ENCODE measurements around the gene NBEAL1.
A peak's percentile ranks its signal among the peaks of the same experiment; 100 is the strongest.

Gene NBEAL1

DNA sequence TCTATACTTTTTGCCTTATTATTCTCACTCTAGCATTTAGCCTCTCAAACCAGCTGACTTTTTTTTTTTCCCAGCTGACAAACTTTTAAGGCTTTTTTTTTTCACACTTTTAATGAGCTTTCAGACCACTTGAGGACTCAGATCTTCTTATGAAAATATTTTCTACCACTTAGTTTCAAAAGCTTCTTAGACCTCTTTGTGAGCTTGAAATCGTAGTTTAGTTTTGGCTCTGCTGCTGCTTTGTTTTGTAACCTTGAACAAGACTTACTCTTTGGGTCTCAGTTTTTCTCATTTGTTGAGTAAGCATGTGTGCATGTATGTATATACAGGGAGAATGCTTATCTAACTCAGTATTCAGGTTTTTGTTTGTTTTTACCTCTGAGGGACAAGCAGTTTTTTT is 3.5 kb downstream of the NBEAL1 start:
- H3K27me3 ChIP-seq (ENCODE audit: insufficient read depth, low read length, poor library complexity): no peaks in the 10 kb centered on the region
- H3K27ac ChIP-seq (ENCODE audit: low read length): no peak overlapping the region
- no peak for DNase-seq
- H3K9ac ChIP-seq (ENCODE audit: low read depth, low read length): no peak overlapping the region
- H3K4me1 ChIP-seq (ENCODE audit: insufficient read depth, low read length): peaks cover 55% of the 10 kb centered on the region
- no peak overlapping the region for H2AFZ ChIP-seq (ENCODE audit: low read depth, low read length)
- no peaks in the 10 kb centered on the region for H4K20me1 ChIP-seq (ENCODE audit: insufficient read depth, low read length)
- H3K36me3 ChIP-seq (ENCODE audit: insufficient read depth, low read length): no peaks in the 10 kb centered on the region
- ATAC-seq (ENCODE audit: insufficient read depth, low read depth): no peak
- TF ChIP-seq, protein P1, sequence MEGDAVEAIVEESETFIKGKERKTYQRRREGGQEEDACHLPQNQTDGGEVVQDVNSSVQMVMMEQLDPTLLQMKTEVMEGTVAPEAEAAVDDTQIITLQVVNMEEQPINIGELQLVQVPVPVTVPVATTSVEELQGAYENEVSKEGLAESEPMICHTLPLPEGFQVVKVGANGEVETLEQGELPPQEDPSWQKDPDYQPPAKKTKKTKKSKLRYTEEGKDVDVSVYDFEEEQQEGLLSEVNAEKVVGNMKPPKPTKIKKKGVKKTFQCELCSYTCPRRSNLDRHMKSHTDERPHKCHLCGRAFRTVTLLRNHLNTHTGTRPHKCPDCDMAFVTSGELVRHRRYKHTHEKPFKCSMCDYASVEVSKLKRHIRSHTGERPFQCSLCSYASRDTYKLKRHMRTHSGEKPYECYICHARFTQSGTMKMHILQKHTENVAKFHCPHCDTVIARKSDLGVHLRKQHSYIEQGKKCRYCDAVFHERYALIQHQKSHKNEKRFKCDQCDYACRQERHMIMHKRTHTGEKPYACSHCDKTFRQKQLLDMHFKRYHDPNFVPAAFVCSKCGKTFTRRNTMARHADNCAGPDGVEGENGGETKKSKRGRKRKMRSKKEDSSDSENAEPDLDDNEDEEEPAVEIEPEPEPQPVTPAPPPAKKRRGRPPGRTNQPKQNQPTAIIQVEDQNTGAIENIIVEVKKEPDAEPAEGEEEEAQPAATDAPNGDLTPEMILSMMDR (IDR thresholded peaks at IDR 0.05; ENCODE audit: borderline replicate concordance, extremely low read depth, low read length, poor library complexity, severe bottlenecking): no peak
- TF ChIP-seq EZH2 (IDR thresholded peaks at IDR 0.05; ENCODE audit: borderline replicate concordance, low read depth, low read length, severe bottlenecking): no peak
- no peaks in the 10 kb centered on the region for H3K9me3 ChIP-seq (ENCODE audit: insufficient read depth, low read length, severe bottlenecking)
- H3K4me3 ChIP-seq (ENCODE audit: low read depth in 1 of 2, low read length in 2 of 2): peak overlapping the region in 1 of 2 experiments; percentile 13; a peak in 1 of 4 replicates
- H3K79me2 ChIP-seq (ENCODE audit: insufficient read depth, low read length): 0 out of 2 replicates have a peak, but pooled peaks cover 4% of the 10 kb centered on the region
- H3K4me2 ChIP-seq (ENCODE audit: insufficient read depth, low read length): peak overlapping the region; percentile 83; the same call in 1 of the 2 replicates

DNA sequence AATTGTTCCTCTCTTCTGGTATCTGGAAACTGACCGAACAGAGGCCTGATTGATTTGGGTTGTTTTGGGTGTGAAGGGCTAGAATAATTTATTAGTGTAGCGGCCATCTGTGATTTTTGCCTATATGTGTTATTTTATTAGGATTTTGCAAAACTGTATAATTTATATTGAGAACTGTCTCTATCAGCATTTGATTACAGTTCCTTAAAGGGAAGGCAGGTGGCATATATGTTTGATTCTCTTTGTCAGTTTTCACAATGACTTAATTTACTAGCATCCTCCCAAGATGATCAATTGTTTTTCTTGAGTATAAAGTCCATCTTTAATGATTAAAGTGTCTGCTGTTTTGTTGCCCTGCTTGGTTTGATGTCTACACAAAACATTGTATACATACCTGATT is 4.5 kb downstream of the NBEAL1 start:
- no peak overlapping the region for H3K27ac ChIP-seq (ENCODE audit: low read length)
- TF ChIP-seq, protein P1 (IDR thresholded peaks at IDR 0.05; ENCODE audit: borderline replicate concordance, extremely low read depth, low read length, poor library complexity, severe bottlenecking): no peak
- TF ChIP-seq EZH2 (IDR thresholded peaks at IDR 0.05; ENCODE audit: borderline replicate concordance, low read depth, low read length, severe bottlenecking): no peak
- no peak for ATAC-seq (ENCODE audit: insufficient read depth, low read depth)
- peaks cover 50% of the 10 kb centered on the region for H3K4me1 ChIP-seq (ENCODE audit: insufficient read depth, low read length)
- no peaks in the 10 kb centered on the region for H4K20me1 ChIP-seq (ENCODE audit: insufficient read depth, low read length)
- no peaks in the 10 kb centered on the region for H3K27me3 ChIP-seq (ENCODE audit: insufficient read depth, low read length, poor library complexity)
- no peaks in the 10 kb centered on the region for H3K9me3 ChIP-seq (ENCODE audit: insufficient read depth, low read length, severe bottlenecking)
- H3K9ac ChIP-seq (ENCODE audit: low read depth, low read length): no peak overlapping the region
- no peak overlapping the region for H3K4me3 ChIP-seq (ENCODE audit: low read depth in 1 of 2, low read length in 2 of 2)
- no peak for DNase-seq
- H3K79me2 ChIP-seq (ENCODE audit: insufficient read depth, low read length): 0 out of 2 replicates have a peak, but pooled peaks cover 4% of the 10 kb centered on the region
- H2AFZ ChIP-seq (ENCODE audit: low read depth, low read length): no peak overlapping the region
- peak overlapping the region; percentile 83; the same call in 1 of the 2 replicates for H3K4me2 ChIP-seq (ENCODE audit: insufficient read depth, low read length)
- no peaks in the 10 kb centered on the region for H3K36me3 ChIP-seq (ENCODE audit: insufficient read depth, low read length)

DNA sequence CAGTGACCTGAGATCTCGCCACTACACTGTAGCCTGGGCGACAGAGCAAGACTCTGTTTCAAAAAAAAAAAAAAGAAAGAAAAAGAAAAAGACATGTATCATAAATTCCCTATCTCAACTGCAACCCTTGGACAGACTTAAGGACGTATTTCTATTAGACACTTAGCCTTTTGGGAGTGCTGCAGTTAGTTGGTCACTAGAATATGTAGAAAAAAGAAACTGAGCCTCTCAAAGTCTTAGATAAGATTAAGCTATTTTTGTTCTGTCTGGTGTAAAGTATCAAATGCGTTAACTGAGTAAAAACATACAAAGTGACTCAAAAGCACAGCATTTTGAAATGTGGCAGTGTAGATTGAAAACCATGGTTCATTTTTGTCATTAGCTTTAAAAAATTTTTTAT is 7.3 kb downstream of the NBEAL1 start:
- H2AFZ ChIP-seq (ENCODE audit: low read depth, low read length): no peak overlapping the region
- no peak overlapping the region for H3K27ac ChIP-seq (ENCODE audit: low read length)
- no peak for DNase-seq
- H3K4me3 ChIP-seq (ENCODE audit: low read depth in 1 of 2, low read length in 2 of 2): no peak overlapping the region
- H3K79me2 ChIP-seq (ENCODE audit: insufficient read depth, low read length): 0 out of 2 replicates have a peak, but pooled peaks cover 2% of the 10 kb centered on the region
- H3K36me3 ChIP-seq (ENCODE audit: insufficient read depth, low read length): no peaks in the 10 kb centered on the region
- no peak overlapping the region for H3K9ac ChIP-seq (ENCODE audit: low read depth, low read length)
- H4K20me1 ChIP-seq (ENCODE audit: insufficient read depth, low read length): no peaks in the 10 kb centered on the region
- H3K9me3 ChIP-seq (ENCODE audit: insufficient read depth, low read length, severe bottlenecking): no peaks in the 10 kb centered on the region
- no peaks in the 10 kb centered on the region for H3K27me3 ChIP-seq (ENCODE audit: insufficient read depth, low read length, poor library complexity)
- H3K4me2 ChIP-seq (ENCODE audit: insufficient read depth, low read length): no peak overlapping the region
- no peak for ATAC-seq (ENCODE audit: insufficient read depth, low read depth)
- peaks cover 26% of the 10 kb centered on the region for H3K4me1 ChIP-seq (ENCODE audit: insufficient read depth, low read length)
- TF ChIP-seq EZH2 (IDR thresholded peaks at IDR 0.05; ENCODE audit: borderline replicate concordance, low read depth, low read length, severe bottlenecking): no peak
- TF ChIP-seq, protein P1 (IDR thresholded peaks at IDR 0.05; ENCODE audit: borderline replicate concordance, extremely low read depth, low read length, poor library complexity, severe bottlenecking): no peak
